ENCODE results near the gene SEMA6A. TPM values are rescaled to one million over a fixed set of nuclear protein-coding genes. Genes with fewer than 3 reads are reported as not detected.

The SEMA6A gene
- total and polyA plus RNA-seq, 10 of the 15 experiments (the other 5 are each of a cell fraction or from before 2014, with no cell fraction given): 0.16 to 10.2 (median 1.1) TPM

GRCh38 chr5:116529615-116530014, 45.0 kb downstream of the SEMA6A start (continued):
- TF ChIP-seq ZZZ3 (IDR thresholded peaks at IDR 0.05; ENCODE audit: control insufficient read depth, insufficient read length, low read depth) (no peak), GABPA (IDR thresholded peaks at IDR 0.05; ENCODE audit: low read depth) (no peak), HCFC1 (IDR thresholded peaks at IDR 0.05; ENCODE audit: low read length) (no peak), TARDBP (IDR thresholded peaks at IDR 0.05; ENCODE audit: borderline replicate concordance) (no peak)

DNA sequence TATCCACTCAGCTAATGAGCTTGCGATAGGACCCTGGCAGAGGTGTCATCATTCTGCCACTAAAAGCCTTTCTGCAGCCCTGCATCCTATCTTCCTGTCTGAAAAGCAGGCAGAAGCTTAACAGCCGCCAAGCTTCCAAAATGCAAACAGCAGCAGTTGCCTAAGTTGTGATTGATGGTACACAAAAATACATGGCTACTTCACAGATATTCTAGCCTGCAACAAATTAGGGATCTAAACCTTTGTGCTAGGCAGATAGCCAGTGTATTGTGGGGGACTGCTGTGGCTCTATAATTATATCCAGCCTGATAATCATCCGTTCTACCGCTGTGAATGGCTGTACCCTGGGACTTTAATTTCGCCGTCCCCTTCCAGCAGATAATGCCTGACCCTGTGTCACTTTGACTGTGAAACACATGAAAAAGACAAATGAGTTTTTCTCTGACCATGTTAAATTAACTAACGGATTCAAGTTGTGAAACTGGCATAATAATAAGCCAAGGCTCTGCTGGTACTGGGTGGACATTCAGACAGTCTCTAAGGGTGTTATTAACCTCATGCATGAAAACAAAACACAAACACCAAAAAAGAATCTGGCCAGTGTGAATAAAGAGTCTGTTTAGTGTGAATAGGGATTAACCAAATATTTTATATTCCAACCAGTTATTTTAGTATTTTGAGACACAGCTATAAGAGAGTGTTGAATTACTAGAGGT, 45.9 kb downstream of the SEMA6A start:
- Histone ChIP-seq H2AFZ (ENCODE audit: control insufficient read depth, low read depth, low read length) (no peak overlapping the region), H3K9ac (ENCODE audit: control insufficient read depth, insufficient read depth, low read length) (no peak overlapping the region), H3K27ac (ENCODE audit: control insufficient read depth, insufficient read depth) (no peak overlapping the region), H4K20me1 (ENCODE audit: control insufficient read depth, insufficient read depth) (no peaks in the 10 kb centered on the region), H3K4me1 (ENCODE audit: control insufficient read depth, insufficient read depth, low read length) (no peaks in the 10 kb centered on the region), H3K27me3 (replicated peaks in 1 of 2; ENCODE audit: control insufficient read depth in 2 of 2, insufficient read depth in 2 of 2, low read length in 1 of 2) (no peaks in the 10 kb centered on the region), H3K4me3 (no peak overlapping the region), H3K79me2 (ENCODE audit: control insufficient read depth, insufficient read depth, low read length) (no peaks in the 10 kb centered on the region), H3K36me3 (ENCODE audit: control insufficient read depth in 2 of 2, insufficient read depth in 2 of 2, low read length in 1 of 2) (no peaks in the 10 kb centered on the region), H3K4me2 (ENCODE audit: control insufficient read depth, insufficient read depth) (no peak overlapping the region), H3K9me3 (replicated peaks; ENCODE audit: control insufficient read depth, insufficient read depth, low read length) (no peaks in the 10 kb centered on the region)
- BruUV-seq (replicated peaks): no TSS peak
- ChIA-PET SMC1A (ENCODE audit: uncharacterized antibody, unreplicated experiment) (interaction anchor here (1.0 to 2.4 kb wide), 5 partner anchors 8 to 36 kb away, joined by 3 to 10 read pairs (median 6); no protein-coding TSS in a partner anchor), CTCF (no interaction called here), POLR2A (no interaction called here), RAD21 (ENCODE audit: unreplicated experiment) (no interaction called here)
- in situ Hi-C loops (cut with MboI): no loop called here
- 69% methylated on average over 7 of the region's 7 CpGs for WGBS (ENCODE audit: insufficient coverage, insufficient replicate concordance, low lambda C conversion rate, missing lambda C conversion rate)
- ATAC-seq (no peak), FAIRE-seq (no peak), DNase-seq (ENCODE audit: low read depth, low spot score) (no peak)
- intact Hi-C loops (cut with micrococcal nuclease; ENCODE audit: unreplicated experiment): no loop called here
- TF ChIP-seq BHLHE40 (IDR thresholded peaks at IDR 0.05; ENCODE audit: borderline replicate concordance in 1 of 2, low read depth in 2 of 2, low read length in 1 of 2) (no peak), EED (IDR thresholded peaks at IDR 0.05; ENCODE audit: low read depth) (no peak), ASH2L (IDR thresholded peaks at IDR 0.05; ENCODE audit: borderline replicate concordance, low read depth) (no peak), ZBTB11 (CRISPR knock-in tag; IDR thresholded peaks at IDR 0.05) (no peak), KLF5 (IDR thresholded peaks at IDR 0.05; ENCODE audit: partially characterized antibody) (no peak), IRF5 (IDR thresholded peaks at IDR 0.05; ENCODE audit: borderline replicate concordance) (no peak), ZNF217 (IDR thresholded peaks at IDR 0.05) (no peak), ESRRA (IDR thresholded peaks at IDR 0.05; ENCODE audit: low read length) (no peak)
- TF ChIP-seq, protein P1, sequence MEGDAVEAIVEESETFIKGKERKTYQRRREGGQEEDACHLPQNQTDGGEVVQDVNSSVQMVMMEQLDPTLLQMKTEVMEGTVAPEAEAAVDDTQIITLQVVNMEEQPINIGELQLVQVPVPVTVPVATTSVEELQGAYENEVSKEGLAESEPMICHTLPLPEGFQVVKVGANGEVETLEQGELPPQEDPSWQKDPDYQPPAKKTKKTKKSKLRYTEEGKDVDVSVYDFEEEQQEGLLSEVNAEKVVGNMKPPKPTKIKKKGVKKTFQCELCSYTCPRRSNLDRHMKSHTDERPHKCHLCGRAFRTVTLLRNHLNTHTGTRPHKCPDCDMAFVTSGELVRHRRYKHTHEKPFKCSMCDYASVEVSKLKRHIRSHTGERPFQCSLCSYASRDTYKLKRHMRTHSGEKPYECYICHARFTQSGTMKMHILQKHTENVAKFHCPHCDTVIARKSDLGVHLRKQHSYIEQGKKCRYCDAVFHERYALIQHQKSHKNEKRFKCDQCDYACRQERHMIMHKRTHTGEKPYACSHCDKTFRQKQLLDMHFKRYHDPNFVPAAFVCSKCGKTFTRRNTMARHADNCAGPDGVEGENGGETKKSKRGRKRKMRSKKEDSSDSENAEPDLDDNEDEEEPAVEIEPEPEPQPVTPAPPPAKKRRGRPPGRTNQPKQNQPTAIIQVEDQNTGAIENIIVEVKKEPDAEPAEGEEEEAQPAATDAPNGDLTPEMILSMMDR (IDR thresholded peaks at IDR 0.05 in 2 of 3, conservative IDR thresholded peaks at IDR 0.05 in 1 of 3; ENCODE audit: control insufficient read depth in 2 of 3, extremely low read depth in 1 of 3, insufficient read depth in 1 of 3, low read depth in 3 of 3, low read length in 3 of 3): no peak
